Body of pancreas (tissue), 4 donors: ENCODE data around the gene GPN1. TPM values are rescaled to one million over a fixed set of nuclear protein-coding genes. Genes with fewer than 3 reads are reported as not detected.
A peak's percentile ranks its signal among the peaks of the same experiment; 100 is the strongest.

ENCODE experiments used
- ATAC-seq: fragments of 150-250 bp; one replicate; pipeline ENCODE4 v1.9.1; 2016
- DNase-seq, 4 donors: peaks; one replicate each; pipeline ENCODE4 v3.0.0-alpha.2; 2019
- H3K27ac ChIP-seq, 4 donors: fragments of 200-600 bp; sonication (generic); 1 replicate in 3 of 4; 2 replicates in 1 of 4; pipeline versions ENCODE4 v1.5.1 to v1.6.1; 2016 to 2019; ENCODE audit warnings: mild to moderate bottlenecking in 1 of 4, mixed read lengths in 1 of 4, moderate library complexity in 1 of 4
- H3K27me3 ChIP-seq, 2 donors: fragments of 200-600 bp; sonication (generic); one replicate each; pipeline ENCODE4 v1.6.0; 2016; ENCODE audit warnings: mild to moderate bottlenecking in 1 of 2
- H3K36me3 ChIP-seq, 2 donors: fragments of 200-600 bp; sonication (generic); replicated peaks in 1 of 2; 2 replicates each; pipeline ENCODE4 v1.5.1; 2016; ENCODE audit warnings: low read depth in 2 of 2; ENCODE audit not compliant: insufficient read depth in 1 of 2
- H3K4me1 ChIP-seq: fragments of 200-600 bp; sonication (generic); one replicate; pipeline ENCODE4 v1.6.0; 2016
- H3K4me3 ChIP-seq, 2 donors: fragments of 200-600 bp; sonication (generic); 1 replicate in 1 of 2; 2 replicates in 1 of 2; pipeline ENCODE4 v1.5.1; 2016 to 2019
- H3K9me3 ChIP-seq, 3 donors: fragments of 200-600 bp; sonication (generic); 1 replicate in 2 of 3; 2 replicates in 1 of 3; pipeline ENCODE4 v1.5.1; 2016
- CTCF ChIP-seq, 7 experiments: fragments of 450-650 bp in 4 of 7; fragments of 200-600 bp in 3 of 7; sonication (generic) in 3 of 7; IDR thresholded peaks; one replicate each; pipeline ENCODE4 v1.5.1; 2016 to 2019; ENCODE audit warnings: antibody characterized with exemption in 7 of 7
- POLR2A ChIP-seq, 3 donors: fragments of 450-650 bp; IDR thresholded peaks; one replicate each; pipeline ENCODE4 v1.6.1; 2016; ENCODE audit warnings: antibody characterized with exemption in 3 of 3, mild to moderate bottlenecking in 2 of 3
- WGBS, 2 donors: methylation state at CpG; one replicate each; pipeline ENCODE4 v1.1.5; 2017; 5-methylcytosine and 5-hydroxymethylcytosine counted together
- intact Hi-C: fragments of 100-400 bp; cut with DNase I; formaldehyde crosslinking; loops from one replicate; pipeline ENCODE4 v1.15.1; 2023
- total RNA-seq, 2 donors: library from RNA; depleted of rRNA; stranded (reverse); fragments of >200 nt; gene quantifications; one replicate each; pipeline ENCODE4 v1.1.0, GENCODE V29; 2016

The GPN1 gene
- total RNA-seq, result 10 to 100 TPM in 1 of 2 donors, 1 to 10 TPM in 1; 9.9 to 17.9 TPM

GRCh38 chr2:27628767-27629709 is at the start of gene GPN1, which contains the start of gene CCDC121:
Gene GPN1 (plus strand): TSS chr2:27629050. CDS start chr2:27629059, 9 bp downstream.
Gene CCDC121 (minus strand): TSS chr2:27629012. CDS start chr2:27627799, 1,213 bp downstream.
- peak within 1 kb of the TSS in 3 of 4 donors; percentile 70 to 76 (median 71) for H3K27ac ChIP-seq
- DNase-seq, result peak; percentile 74 to 87 (median 82)
- peaks cover 0 to 8% of the 10 kb centered on the region in 2 donors for H3K36me3 ChIP-seq
- H3K9me3 ChIP-seq, result no peaks in the 10 kb centered on the region
- ATAC-seq, result peak; percentile 93
- no peaks in the 10 kb centered on the region for H3K27me3 ChIP-seq
- TF ChIP-seq POLR2A (IDR thresholded peaks at IDR 0.05) (peak; percentile 28 to 83 (median 76)), CTCF (IDR thresholded peaks at IDR 0.05) (no peak)
- 0% methylated on average over 41 to 44 of the region's 44 CpGs for WGBS, 2 donors
- peak within 1 kb of the TSS; percentile 86 to 90 for H3K4me3 ChIP-seq
- intact Hi-C loops, result no loop called here
- peaks cover 19% of the 10 kb centered on the region for H3K4me1 ChIP-seq

GRCh38 chr2:27581417-27582128 is 47.3 kb upstream of the GPN1 start:
- DNase-seq (no peak), ATAC-seq (no peak)
- Histone ChIP-seq H3K4me3 (no peak overlapping the region), H3K27me3 (no peaks in the 10 kb centered on the region), H3K9me3 (peaks cover 0 to 17% (median 0%) of the 10 kb centered on the region in 3 donors), H3K4me1 (peaks cover 23% of the 10 kb centered on the region), H3K36me3 (no peaks in the 10 kb centered on the region), H3K27ac (no peak overlapping the region)
- WGBS, 2 donors, result 88 to 97% methylated on average over 16 to 19 of the region's 19 CpGs
- intact Hi-C loops, result no loop called here
- TF ChIP-seq POLR2A (IDR thresholded peaks at IDR 0.05), result no peak

- Histone ChIP-seq H3K4me3 (peak overlapping the region in 1 of 2 donors; percentile 57), H3K9me3 (peaks cover 0 to 17% (median 0%) of the 10 kb centered on the region in 3 donors), H3K27ac (peak overlapping the region in 3 of 4 donors; percentile 25 to 54 (median 37)), H3K36me3 (no peaks in the 10 kb centered on the region), H3K27me3 (no peaks in the 10 kb centered on the region), H3K4me1 (peaks cover 23% of the 10 kb centered on the region)
- DNase-seq, result peak in 1 of 4 donors; percentile 9
- intact Hi-C loops, result no loop called here
- TF ChIP-seq POLR2A (IDR thresholded peaks at IDR 0.05) (no peak), CTCF (IDR thresholded peaks at IDR 0.05) (no peak)
- ATAC-seq, result no peak
- WGBS, 2 donors, result 84 to 85% methylated on average over 13 to 16 of the region's 16 CpGs
Measured at GRCh38 chr2:27582129-27582694, 46.6 kb upstream of the GPN1 start.

GRCh38 chr2:27582695-27583389 is 46.0 kb upstream of the GPN1 start, which contains the start of gene ZNF512:
Gene ZNF512 (plus strand): TSS chr2:27583042. CDS start chr2:27583113, 71 bp downstream.
- Histone ChIP-seq H3K4me3 (peak within 1 kb of the TSS; percentile 57 to 61), H3K4me1 (peaks cover 23% of the 10 kb centered on the region), H3K36me3 (no peaks in the 10 kb centered on the region), H3K27me3 (no peaks in the 10 kb centered on the region), H3K9me3 (peaks cover 0 to 10% (median 0%) of the 10 kb centered on the region in 3 donors), H3K27ac (peak within 1 kb of the TSS in 3 of 4 donors; percentile 25 to 54 (median 37))
- peak; percentile 82 to 90 (median 86) for DNase-seq
- ATAC-seq, result peak; percentile 92
- 1 to 2% methylated on average over 27 to 37 of the region's 38 CpGs for WGBS, 2 donors
- TF ChIP-seq CTCF (IDR thresholded peaks at IDR 0.05) (peak in 2 of 7 experiments; percentile 2 to 11), POLR2A (IDR thresholded peaks at IDR 0.05) (peak; percentile 17 to 70 (median 69))
- intact Hi-C loops, result no loop called here
